GM19025 (cell line): ENCODE results near the gene SLC30A1.

ENCODE experiments used
- ATAC-seq: cut with Tn5 transposase; IDR thresholded peaks from one replicate; pipeline ENCODE4 v1.9.1; 2021; ENCODE audit warnings: mild to moderate bottlenecking, low read depth, moderate library complexity; ENCODE audit not compliant: unreplicated experiment

SLC30A1 gene

DNA sequence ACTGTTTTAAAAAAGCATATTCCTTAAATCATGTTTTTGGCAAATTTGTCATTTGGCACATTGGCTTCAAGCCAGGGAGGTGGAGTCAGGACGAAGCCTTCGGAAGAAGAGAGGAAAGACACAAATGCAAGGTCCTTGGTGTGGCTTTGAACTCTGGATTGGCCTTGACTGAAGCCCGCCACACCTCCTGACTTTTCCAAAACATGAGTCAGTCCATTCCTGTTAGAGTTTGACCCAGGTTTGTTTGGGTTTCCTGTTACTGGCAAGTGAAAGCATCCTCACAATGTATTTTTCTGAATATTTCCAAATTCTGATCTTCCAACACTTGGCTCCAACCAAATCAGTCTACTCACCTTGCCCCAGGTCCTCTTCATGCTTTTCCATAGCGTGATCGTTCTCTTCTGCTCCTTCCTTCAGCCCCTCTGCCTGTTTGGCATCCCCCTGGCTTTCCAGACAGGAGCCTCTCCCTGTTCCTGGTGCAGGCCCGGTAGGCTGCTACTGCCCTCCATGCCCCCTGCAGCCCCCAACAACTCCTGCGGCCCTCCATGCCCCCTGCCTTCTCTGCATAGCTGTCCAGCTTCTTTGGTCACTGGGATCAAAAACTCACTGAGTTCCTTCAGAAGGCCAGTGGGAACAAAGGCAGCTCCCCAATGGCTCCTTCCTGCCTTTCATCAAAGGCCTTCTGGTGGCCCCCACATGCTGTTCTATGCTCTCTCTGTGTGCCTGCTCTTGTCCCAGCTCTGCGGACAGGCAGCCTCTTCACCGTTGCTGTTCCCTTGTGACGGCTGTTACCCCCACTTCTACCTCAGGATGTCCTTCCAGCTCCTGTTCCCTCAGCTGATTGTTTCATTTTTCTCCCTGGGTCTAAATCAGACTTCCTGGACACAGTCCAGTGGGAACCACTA lies 30.4 kb upstream of the SLC30A1 start:
- no peak for ATAC-seq

DNA sequence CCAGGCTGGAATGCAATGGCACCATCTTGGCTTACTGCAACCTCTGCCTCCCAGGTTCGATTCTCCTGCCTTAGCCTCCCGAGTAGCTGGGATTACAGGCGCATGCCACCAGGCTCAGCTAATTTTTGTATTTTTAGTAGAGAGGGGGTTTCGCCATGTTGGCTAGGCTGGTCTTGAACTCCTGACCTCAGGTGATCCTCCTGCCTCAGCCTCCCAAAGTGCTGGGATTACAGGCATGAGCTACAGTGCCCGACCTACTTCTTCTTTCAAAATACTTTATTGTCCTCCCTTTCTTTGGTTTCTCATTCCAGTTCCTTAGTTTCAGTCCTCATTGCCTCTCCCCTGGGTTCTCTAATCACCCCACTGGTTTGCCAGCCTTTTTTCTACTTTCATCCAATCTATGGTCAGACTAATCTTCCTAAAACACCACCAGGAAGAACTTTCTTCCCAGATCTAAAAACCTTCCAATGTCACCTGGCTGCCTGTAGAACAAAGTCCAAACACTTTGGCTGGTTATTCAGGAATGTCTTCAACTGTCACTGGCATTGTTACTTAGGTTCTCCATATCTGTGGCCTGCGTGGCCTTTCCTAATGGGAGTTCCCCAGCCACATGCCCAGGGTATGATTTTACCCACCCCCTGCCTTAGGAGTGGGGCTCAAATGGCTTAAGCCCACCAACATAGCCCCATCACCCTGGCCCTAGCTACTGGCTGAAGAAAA lies 29.0 kb upstream of the SLC30A1 start:
- no peak for ATAC-seq

DNA sequence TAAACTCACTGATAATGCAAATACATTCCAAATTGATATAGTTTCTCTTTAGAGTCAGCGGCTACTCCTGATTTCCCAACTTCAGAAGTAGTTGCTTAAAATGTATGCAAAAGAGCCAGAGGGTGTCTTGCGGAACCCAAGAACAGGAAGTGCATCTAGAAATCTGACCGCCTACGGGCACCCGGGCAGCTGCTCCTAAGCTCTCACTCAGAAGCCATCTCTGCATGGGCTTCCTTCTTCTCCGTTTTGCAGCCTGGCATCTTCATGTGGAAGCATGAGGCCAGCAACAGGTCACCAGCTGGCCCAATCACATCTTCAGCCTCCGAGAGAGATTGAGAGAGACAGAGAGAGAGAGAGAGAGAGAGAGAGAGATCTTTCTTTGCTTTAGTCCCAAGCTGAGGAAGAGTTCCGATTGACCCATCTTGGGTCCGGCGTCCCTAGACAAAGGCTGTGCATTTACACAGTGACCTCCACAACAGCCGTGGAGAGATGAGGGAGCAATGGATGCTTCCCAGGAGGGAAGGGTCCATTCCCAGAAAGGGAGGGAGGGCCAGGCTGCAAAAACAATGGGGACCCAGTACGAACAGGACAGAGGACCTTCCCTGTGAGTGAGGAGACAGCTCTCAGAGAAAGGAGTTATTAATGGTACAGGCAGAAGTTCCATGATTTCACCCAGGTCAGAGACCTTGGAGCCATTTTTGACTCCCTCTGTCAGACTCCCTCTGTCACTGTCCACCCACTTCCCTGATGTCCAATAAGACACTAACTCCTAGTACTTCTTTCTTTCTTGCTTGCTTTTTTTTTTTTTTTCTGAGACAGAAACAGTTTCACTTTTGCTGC lies 28.2 kb upstream of the SLC30A1 start:
- peak; percentile 86 for ATAC-seq

DNA sequence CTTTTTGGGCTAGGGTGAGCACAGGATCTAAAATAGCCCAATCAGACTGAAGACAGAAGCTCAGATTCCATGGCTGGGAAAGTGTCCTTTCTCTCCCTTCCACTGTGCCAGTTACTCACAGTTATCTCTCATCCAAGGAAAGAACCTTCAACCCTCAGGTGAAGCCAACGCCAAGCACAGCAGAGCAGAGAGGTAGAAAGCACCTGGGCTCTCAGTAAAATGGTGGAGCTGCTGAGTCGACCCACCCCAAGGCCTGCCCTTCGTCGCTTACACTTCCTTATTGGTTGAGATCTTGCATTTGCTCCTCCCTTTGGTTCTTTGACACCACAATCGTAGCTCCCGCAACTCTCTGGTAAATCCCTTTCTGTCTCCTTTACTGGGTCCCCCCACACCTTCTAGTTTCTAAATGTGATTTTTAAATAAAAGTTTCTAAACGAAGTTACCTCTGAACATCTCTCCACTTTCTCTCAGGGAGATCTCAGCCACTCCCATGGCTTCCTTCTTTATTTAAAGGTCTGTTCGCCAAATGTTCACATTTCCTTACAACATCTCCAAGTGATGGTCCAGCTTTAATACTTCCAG lies 27.5 kb upstream of the SLC30A1 start:
- ATAC-seq, result peak; percentile 61

- no peak for ATAC-seq
These were observed 26.8 kb upstream of the SLC30A1 start for GRCh38 chr1:211605603-211606331.

- ATAC-seq, result no peak
These were observed 26.1 kb upstream of the SLC30A1 start for GRCh38 chr1:211605034-211605433.

- ATAC-seq, result no peak
These were observed 25.6 kb upstream of the SLC30A1 start for GRCh38 chr1:211604548-211604947.

GRCh38 chr1:211603713-211604112 lies 24.8 kb upstream of the SLC30A1 start:
- no peak for ATAC-seq

GRCh38 chr1:211603191-211603701 lies 24.3 kb upstream of the SLC30A1 start:
- no peak for ATAC-seq

- no peak for ATAC-seq
These were observed 23.2 kb upstream of the SLC30A1 start for GRCh38 chr1:211601982-211602670.

- no peak for ATAC-seq
These were observed 22.2 kb upstream of the SLC30A1 start for GRCh38 chr1:211601159-211601558.

DNA sequence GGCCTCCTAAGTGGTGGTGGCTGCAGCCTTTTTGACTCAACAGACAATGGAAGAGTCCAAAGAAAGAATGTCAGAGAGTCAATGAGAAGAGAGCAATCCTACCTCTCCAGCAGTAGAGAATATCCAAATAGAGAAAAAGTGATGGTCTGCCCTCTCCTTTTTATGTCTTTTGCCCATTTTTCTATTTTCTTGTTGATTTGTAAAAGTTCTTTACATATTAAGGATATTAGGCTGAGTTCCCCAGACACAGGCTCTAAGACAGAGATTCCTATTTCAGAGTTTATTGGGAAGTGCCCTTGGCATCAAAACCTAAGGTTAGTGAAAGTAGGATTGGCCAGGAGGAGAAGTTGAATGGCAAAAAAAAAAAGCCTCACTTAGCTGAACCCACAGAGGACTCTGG lies 20.3 kb upstream of the SLC30A1 start:
- no peak for ATAC-seq

GRCh38 chr1:211598514-211598913 lies 19.6 kb upstream of the SLC30A1 start:
- no peak for ATAC-seq

- no peak for ATAC-seq
These were observed 17.6 kb upstream of the SLC30A1 start for GRCh38 chr1:211596418-211597181.

GRCh38 chr1:211595419-211595818 lies 16.5 kb upstream of the SLC30A1 start:
- no peak for ATAC-seq

DNA sequence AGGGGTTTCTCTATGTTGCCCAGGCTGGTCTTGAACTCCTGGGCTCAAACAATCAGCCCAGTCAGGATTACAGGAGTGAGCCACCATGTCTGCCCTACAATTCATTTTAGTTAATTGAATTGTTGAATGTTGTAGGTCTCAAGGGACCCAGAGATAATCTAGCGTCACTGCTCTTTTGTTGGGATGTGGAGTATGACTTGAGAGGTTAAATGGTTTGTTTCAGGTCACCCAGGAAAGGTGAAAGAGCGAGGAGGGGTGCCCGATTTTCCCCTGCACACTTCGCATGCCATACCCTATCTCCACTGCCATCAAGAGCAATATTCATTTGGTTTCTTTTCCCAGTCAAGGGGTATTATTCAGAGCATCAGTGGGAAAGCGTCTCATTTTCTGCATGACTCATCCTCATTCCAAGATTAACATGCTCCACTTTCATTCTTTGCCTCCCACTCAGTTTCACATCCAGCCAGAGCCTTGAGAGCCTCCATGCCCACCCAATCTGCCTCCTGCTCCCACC lies 13.1 kb upstream of the SLC30A1 start:
- ATAC-seq, result no peak

DNA sequence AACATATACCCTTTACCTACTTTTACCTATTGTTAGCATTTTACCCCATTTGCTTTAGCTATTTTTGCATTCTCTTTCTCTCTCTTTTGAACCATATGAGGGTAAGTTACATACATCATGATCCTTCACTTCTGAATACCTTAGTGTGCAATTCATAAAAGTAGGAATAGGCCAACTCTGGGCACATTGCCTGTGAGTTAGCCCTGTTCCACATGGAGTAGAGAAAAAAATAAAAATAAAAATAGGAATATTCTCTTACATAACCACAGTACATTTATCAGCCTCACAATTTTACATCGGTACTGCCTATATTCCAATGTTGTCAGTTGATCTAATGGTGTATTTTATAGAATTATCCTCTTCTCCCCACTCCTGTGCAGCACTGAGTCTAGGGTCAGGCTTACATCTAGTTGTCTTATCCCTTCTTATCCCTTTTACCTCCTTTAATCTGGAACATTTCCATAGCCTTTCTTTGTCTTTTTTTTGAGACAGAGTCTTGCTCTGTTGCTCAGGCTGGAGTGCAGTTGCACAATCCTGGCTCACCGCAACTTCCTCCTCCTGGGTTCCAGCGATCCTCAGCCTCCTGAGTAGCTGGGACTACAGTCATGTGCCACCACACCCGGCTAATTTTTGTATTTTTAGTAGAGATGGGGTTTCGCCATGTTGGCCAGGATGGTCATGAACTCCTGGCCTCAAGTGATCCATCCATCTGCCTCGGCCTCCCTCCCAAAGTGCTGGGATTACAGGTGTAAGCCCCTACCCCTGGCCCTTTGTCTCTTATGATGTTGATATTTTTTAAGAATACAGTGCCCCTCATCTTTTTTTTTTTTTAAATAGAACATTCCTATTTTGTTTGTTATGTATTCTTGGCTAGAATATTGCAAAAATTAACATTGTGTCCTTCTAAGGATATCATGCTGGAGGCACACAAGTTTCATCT lies 11.1 kb upstream of the SLC30A1 start:
- ATAC-seq, result no peak
